OCI-LY3 (cell line): Measurements from ENCODE around the gene ASAH2.

Experiments used
- H2AFZ ChIP-seq: fragments of 200-600, 300-600 bp; shearing (Covaris generic); 2 replicates; pipeline ENCODE4 v1.6.0; 2014; ENCODE audit warnings: antibody characterized with exemption, low read depth, low read length
- H3K27ac ChIP-seq: fragments of 200-600, 300-600 bp; sonication (generic); 2 replicates; pipeline ENCODE4 v1.5.1; 2014; ENCODE audit warnings: mild to moderate bottlenecking, low read length, moderate library complexity, mixed read lengths
- H3K27me3 ChIP-seq: fragments of 200-600, 300-600 bp; sonication (generic); 2 replicates; pipeline ENCODE4 v1.6.1; 2014; ENCODE audit warnings: low read depth, low read length, mixed read lengths
- H3K36me3 ChIP-seq: fragments of 200-600, 300-600 bp; sonication (generic); replicated peaks from 2 replicates; pipeline ENCODE3; 2014; ENCODE audit warnings: low read depth, low read length, mixed read lengths
- H3K4me1 ChIP-seq: fragments of 300-600, 200-600 bp; sonication (generic); 2 replicates; pipeline ENCODE4 v1.6.1; 2014; ENCODE audit warnings: low read length, mixed read lengths
- H3K4me2 ChIP-seq: fragments of 200-600, 300-600 bp; sonication (generic); 2 replicates; pipeline ENCODE4 v1.6.1; 2014; ENCODE audit warnings: low read length, mixed read lengths
- H3K4me3 ChIP-seq: fragments of 300-600, 200-600 bp; sonication (generic); 2 replicates; pipeline ENCODE4 v1.5.1; 2014; ENCODE audit warnings: antibody characterized with exemption, mild to moderate bottlenecking, low read length, moderate library complexity
- H3K79me2 ChIP-seq: fragments of 300-600, 200-600 bp; shearing (Covaris generic); 2 replicates; pipeline ENCODE4 v1.6.1; 2014; ENCODE audit warnings: mild to moderate bottlenecking, low read length, mixed read lengths
- H3K9ac ChIP-seq: fragments of 300-600, 200-600 bp; shearing (Covaris generic); 2 replicates; pipeline ENCODE4 v1.6.0; 2014; ENCODE audit warnings: mild to moderate bottlenecking, low read length, moderate library complexity
- H3K9me3 ChIP-seq: fragments of 200-600, 300-600 bp; shearing (Covaris generic); 2 replicates; pipeline ENCODE4 v1.6.1; 2014; ENCODE audit warnings: low read length, mixed read lengths; ENCODE audit not compliant: insufficient read depth
- H4K20me1 ChIP-seq: fragments of 200-600, 300-600 bp; sonication (generic); 2 replicates; pipeline ENCODE4 v1.6.1; 2016; ENCODE audit warnings: low read length, mixed read lengths; ENCODE audit not compliant: insufficient read depth
- EZH2phosphoT487 ChIP-seq: fragments of 200-600 bp; shearing (Covaris generic); IDR thresholded peaks from 2 replicates; pipeline ENCODE4 v1.6.1; 2018; ENCODE audit warnings: antibody characterized with exemption, mixed run types, low read depth
- TF ChIP-seq, protein P1 (sequence below): fragments of 200-600, 300-600 bp; sonication (generic); IDR thresholded peaks from 2 replicates; pipeline ENCODE4 v1.5.1; 2014; ENCODE audit warnings: antibody characterized with exemption, low read length, low read depth

ASAH2 gene

GRCh38 chr10:50286517-50286916, 35.2 kb upstream of the ASAH2 start:
- peaks cover 4% of the 10 kb centered on the region; the same call in 1 of the 2 replicates for H3K4me1 ChIP-seq
- H3K9me3 ChIP-seq = no peaks in the 10 kb centered on the region
- H3K27ac ChIP-seq = no peak overlapping the region
- H4K20me1 ChIP-seq = no peaks in the 10 kb centered on the region
- no peak for TF ChIP-seq EZH2phosphoT487
- no peak overlapping the region for H2AFZ ChIP-seq
- H3K36me3 ChIP-seq = no peaks in the 10 kb centered on the region
- no peak overlapping the region for H3K9ac ChIP-seq
- no peak overlapping the region for H3K4me2 ChIP-seq
- H3K4me3 ChIP-seq = no peak overlapping the region
- no peaks in the 10 kb centered on the region for H3K79me2 ChIP-seq
- 0 out of 2 replicates have a peak, but pooled peaks cover 6% of the 10 kb centered on the region for H3K27me3 ChIP-seq

GRCh38 chr10:50281967-50282522, 30.7 kb upstream of the ASAH2 start:
- Histone ChIP-seq H4K20me1 (no peaks in the 10 kb centered on the region), H2AFZ (no peak overlapping the region), H3K4me3 (no peak overlapping the region), H3K79me2 (no peaks in the 10 kb centered on the region), H3K4me1 (peaks cover 4% of the 10 kb centered on the region; the same call in 1 of the 2 replicates), H3K36me3 (no peaks in the 10 kb centered on the region), H3K4me2 (no peak overlapping the region), H3K27me3 (peaks cover 24% of the 10 kb centered on the region), H3K9ac (no peak overlapping the region), H3K27ac (no peak overlapping the region), H3K9me3 (no peaks in the 10 kb centered on the region)
- TF ChIP-seq, protein P1, sequence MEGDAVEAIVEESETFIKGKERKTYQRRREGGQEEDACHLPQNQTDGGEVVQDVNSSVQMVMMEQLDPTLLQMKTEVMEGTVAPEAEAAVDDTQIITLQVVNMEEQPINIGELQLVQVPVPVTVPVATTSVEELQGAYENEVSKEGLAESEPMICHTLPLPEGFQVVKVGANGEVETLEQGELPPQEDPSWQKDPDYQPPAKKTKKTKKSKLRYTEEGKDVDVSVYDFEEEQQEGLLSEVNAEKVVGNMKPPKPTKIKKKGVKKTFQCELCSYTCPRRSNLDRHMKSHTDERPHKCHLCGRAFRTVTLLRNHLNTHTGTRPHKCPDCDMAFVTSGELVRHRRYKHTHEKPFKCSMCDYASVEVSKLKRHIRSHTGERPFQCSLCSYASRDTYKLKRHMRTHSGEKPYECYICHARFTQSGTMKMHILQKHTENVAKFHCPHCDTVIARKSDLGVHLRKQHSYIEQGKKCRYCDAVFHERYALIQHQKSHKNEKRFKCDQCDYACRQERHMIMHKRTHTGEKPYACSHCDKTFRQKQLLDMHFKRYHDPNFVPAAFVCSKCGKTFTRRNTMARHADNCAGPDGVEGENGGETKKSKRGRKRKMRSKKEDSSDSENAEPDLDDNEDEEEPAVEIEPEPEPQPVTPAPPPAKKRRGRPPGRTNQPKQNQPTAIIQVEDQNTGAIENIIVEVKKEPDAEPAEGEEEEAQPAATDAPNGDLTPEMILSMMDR = no peak
- no peak for TF ChIP-seq EZH2phosphoT487

GRCh38 chr10:50281210-50281966, 30.1 kb upstream of the ASAH2 start:
- Histone ChIP-seq H3K4me3 (no peak overlapping the region), H3K9ac (no peak overlapping the region), H3K9me3 (no peaks in the 10 kb centered on the region), H3K4me2 (no peak overlapping the region), H2AFZ (no peak overlapping the region), H3K27ac (no peak overlapping the region), H3K4me1 (peaks cover 4% of the 10 kb centered on the region; the same call in 1 of the 2 replicates), H3K27me3 (peaks cover 31% of the 10 kb centered on the region), H4K20me1 (no peaks in the 10 kb centered on the region), H3K79me2 (no peaks in the 10 kb centered on the region), H3K36me3 (no peaks in the 10 kb centered on the region)
- TF ChIP-seq, protein P1 = no peak
- TF ChIP-seq EZH2phosphoT487 = no peak

DNA sequence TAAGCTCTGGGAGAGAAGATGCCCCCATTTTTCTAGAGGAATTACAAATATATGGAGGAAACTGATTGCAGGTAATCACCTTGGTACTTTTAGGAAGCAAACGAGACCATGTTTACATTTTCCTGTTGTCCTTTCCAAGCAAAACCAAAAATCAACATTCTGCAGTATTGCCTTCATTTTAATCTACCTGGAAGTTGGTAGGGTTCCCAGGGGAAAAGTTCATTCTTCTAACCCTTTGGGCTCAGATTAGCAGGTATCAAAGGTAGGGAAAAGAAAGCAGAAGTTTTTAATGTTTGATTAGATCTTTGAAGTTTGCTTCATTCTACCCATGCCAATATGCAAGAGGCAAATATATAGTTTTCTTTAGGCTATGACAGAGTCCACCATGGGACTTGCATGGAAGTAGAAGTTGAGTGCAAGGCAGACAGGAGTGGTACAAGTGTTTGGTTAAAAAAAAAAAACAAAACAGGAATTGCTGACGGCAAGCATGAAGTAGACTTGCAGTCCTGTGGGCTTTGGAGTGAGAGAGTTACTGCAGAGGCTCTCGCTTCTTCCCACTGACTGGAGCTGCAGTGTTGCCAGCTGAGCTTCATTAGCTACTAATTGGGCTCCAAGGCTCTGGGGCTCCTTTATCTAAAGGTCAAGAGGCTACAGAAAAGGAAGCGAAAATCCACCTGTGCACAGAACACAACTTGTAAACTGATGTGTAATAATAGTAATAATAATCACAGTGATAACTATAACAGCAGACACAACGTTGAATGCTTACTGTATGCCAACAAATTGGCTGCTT, 28.9 kb upstream of the ASAH2 start:
- Histone ChIP-seq H2AFZ (no peak overlapping the region), H3K79me2 (no peaks in the 10 kb centered on the region), H3K9ac (no peak overlapping the region), H4K20me1 (no peaks in the 10 kb centered on the region), H3K9me3 (no peaks in the 10 kb centered on the region), H3K27ac (no peak overlapping the region), H3K4me3 (no peak overlapping the region), H3K4me2 (no peak overlapping the region), H3K36me3 (no peaks in the 10 kb centered on the region), H3K4me1 (peaks cover 4% of the 10 kb centered on the region; the same call in 1 of the 2 replicates), H3K27me3 (peaks cover 35% of the 10 kb centered on the region)
- TF ChIP-seq, protein P1 = no peak
- no peak for TF ChIP-seq EZH2phosphoT487
